HCT116 (cell line): Measurements from ENCODE around the gene NFIC.

ENCODE experiments used
- ATF3 ChIP-seq: IDR thresholded peaks from 2 replicates; pipeline ENCODE4 v1.6.1; 2012
- CEBPB ChIP-seq: IDR thresholded peaks from 2 replicates; pipeline ENCODE4 v1.6.1; 2012; ENCODE audit warnings: low read depth
- CTCF ChIP-seq, 3 experiments: fragments of 200-600 bp in 1 of 3; sonication (generic) in 1 of 3; IDR thresholded peaks in 2 of 3; conservative IDR thresholded peaks in 1 of 3; 2 replicates each; pipeline ENCODE4 v1.5.1; 2012 to 2017; ENCODE audit warnings: low read depth in 2 of 3, low read length in 2 of 3, antibody characterized with exemption in 1 of 3, borderline replicate concordance in 1 of 3, control low read depth in 1 of 3, mild to moderate bottlenecking in 1 of 3, mixed read lengths in 1 of 3, mixed run types in 1 of 3, moderate library complexity in 1 of 3; ENCODE audit not compliant: insufficient read depth in 1 of 3
- ELF1 ChIP-seq: IDR thresholded peaks from 2 replicates; pipeline ENCODE4 v1.6.1; 2012; ENCODE audit warnings: low read depth, borderline replicate concordance
- EZH2 ChIP-seq: fragments of 200-600 bp; sonication (generic); IDR thresholded peaks from 2 replicates; pipeline ENCODE4 v1.6.1; 2017; ENCODE audit warnings: antibody characterized with exemption, mixed run types
- POLR2A ChIP-seq: IDR thresholded peaks from 2 replicates; pipeline ENCODE4 v1.7.0; 2011; ENCODE audit warnings: borderline replicate concordance; ENCODE audit not compliant: insufficient read depth, insufficient read length; ENCODE audit errors: extremely low read depth
- POLR2AphosphoS5 ChIP-seq: IDR thresholded peaks from 2 replicates; pipeline ENCODE4 v1.6.1; 2011; ENCODE audit warnings: mild to moderate bottlenecking, low read depth, low read length, moderate library complexity
- RAD21 ChIP-seq: IDR thresholded peaks from 2 replicates; pipeline ENCODE4 v1.6.1; 2012; ENCODE audit warnings: low read depth, mild to moderate bottlenecking
- REST ChIP-seq: IDR thresholded peaks from 2 replicates; pipeline ENCODE4 v1.6.1; 2012; ENCODE audit warnings: low read depth
- SIN3A ChIP-seq: IDR thresholded peaks from 2 replicates; pipeline ENCODE4 v1.6.1; 2012; ENCODE audit warnings: low read depth
- TCF7L2 ChIP-seq: IDR thresholded peaks from 2 replicates; pipeline ENCODE4 v1.7.0; 2011; ENCODE audit warnings: borderline replicate concordance, inconsistent platforms; ENCODE audit not compliant: insufficient read depth, insufficient read length; ENCODE audit errors: extremely low read depth
- ZFX ChIP-seq: fragments of 450-650 bp; IDR thresholded peaks from 2 replicates; pipeline ENCODE4 v1.6.1; 2017

- TF ChIP-seq POLR2A (no peak), CTCF (IDR thresholded peaks at IDR 0.05 in 2 of 3, conservative IDR thresholded peaks at IDR 0.05 in 1 of 3; ENCODE audit: borderline replicate concordance in 1 of 3, insufficient read depth in 1 of 3, low read depth in 2 of 3, low read length in 2 of 3) (no peak), EZH2 (no peak), RAD21 (no peak), CEBPB (no peak), REST (no peak), ZFX (no peak), ATF3 (no peak), TCF7L2 (no peak), SIN3A (no peak), ELF1 (no peak), POLR2AphosphoS5 (no peak)
Measured at GRCh38 chr19:3431760-3432397, 65.5 kb downstream of the NFIC start.
